ENCODE measurements around the gene ARHGAP35.

- TF ChIP-seq TCF12 (IDR thresholded peaks at IDR 0.05) (no peak), IRF3 (IDR thresholded peaks at IDR 0.05; ENCODE audit: low read depth, low read length) (no peak), CTCF (IDR thresholded peaks at IDR 0.05) (no peak), NRF1 (IDR thresholded peaks at IDR 0.05; ENCODE audit: low read depth, low read length) (no peak), YY1 (IDR thresholded peaks at IDR 0.05; ENCODE audit: low read depth) (no peak), RAD21 (IDR thresholded peaks at IDR 0.05; ENCODE audit: low read length) (no peak), POLR2AphosphoS5 (IDR thresholded peaks at IDR 0.05; ENCODE audit: low read depth, low read length) (no peak), RXRA (IDR thresholded peaks at IDR 0.05; ENCODE audit: borderline replicate concordance, low read depth) (no peak), USF2 (IDR thresholded peaks at IDR 0.05; ENCODE audit: borderline replicate concordance, low read depth, low read length) (no peak), JUND (IDR thresholded peaks at IDR 0.05) (no peak)
- TF ChIP-seq, protein P1, sequence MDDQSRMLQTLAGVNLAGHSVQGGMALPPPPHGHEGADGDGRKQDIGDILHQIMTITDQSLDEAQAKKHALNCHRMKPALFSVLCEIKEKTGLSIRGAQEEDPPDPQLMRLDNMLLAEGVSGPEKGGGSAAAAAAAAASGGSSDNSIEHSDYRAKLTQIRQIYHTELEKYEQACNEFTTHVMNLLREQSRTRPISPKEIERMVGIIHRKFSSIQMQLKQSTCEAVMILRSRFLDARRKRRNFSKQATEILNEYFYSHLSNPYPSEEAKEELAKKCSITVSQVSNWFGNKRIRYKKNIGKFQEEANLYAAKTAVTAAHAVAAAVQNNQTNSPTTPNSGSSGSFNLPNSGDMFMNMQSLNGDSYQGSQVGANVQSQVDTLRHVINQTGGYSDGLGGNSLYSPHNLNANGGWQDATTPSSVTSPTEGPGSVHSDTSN (IDR thresholded peaks at IDR 0.05): no peak
Observed at GRCh38 chr19:46906221-46906620, 45.4 kb downstream of the ARHGAP35 start.
